Measurements from ENCODE around the gene CDRT15L2.
"Not testable (repeated sequence)": the region's sequence is repeated elsewhere in the genome, so short reads cannot be mapped to it uniquely, and the experiment has no call there.

The CDRT15L2 gene

DNA sequence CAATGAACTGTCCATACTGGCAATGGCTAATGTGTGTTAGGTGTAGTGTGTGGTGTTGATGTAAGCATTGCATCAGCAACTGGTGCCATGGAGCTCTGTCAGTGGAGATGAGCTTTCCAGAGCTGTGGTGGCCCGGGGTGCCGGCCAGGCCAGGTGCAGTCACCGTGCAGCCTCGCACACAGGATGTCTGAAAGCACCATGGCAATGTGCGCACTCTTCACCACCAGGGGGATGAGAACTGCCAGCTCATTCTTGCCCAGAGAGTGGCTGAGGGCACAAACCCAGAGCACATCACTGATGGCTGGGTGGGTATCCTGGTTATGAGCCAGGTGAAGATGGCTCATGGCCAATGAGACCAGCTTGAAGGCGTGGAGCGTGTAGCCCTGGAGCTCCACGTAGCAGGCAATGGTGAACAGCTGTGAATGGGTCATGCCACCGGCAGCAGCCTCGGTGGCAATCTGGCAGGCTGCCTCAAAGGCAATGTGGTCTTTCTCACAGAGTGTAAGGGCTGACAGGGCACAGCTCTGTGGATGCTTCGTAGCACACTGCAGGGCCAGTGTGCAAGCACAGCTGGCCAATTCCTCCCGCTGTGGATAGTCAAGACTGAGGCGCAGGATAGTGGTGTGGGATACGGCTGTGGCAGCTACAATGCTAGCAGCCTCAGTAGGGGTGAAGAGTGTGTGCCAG lies 4.5 kb downstream of the CDRT15L2 start:
- DNase-seq: not testable (repeated sequence)

DNA sequence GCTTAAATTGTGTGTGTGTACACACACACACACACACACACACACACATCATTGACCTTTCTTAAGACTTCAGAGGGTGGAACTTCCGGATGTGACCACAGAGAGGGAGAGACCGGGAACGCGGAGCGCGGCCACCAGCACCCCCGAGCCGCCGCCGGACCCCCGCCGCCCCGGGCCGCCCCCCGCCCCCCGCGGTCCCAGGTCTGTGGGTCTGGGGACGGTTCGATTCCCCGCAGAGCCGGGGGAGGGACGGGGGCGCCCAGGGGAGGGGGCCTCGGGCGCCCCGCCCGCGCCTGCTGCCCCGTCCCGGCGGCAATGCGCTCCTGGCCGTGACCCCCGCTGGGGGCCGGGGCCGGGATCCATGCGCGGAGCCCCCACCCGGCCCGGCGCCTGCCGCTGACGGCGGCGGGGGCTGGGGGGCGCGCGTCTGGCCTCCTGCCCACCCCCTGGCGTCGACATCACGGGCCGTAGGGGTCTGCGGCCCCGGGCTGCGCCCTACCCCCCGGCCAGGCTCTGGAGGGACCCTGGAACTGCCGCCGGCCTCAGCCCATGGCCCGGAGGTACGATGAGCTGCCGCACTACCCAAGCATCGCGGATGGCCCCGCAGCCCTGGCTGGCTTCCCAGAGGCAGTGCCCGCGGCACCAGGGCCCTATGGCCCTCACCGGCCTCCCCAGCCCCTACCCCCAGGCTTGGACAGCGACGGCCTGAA lies 9.4 kb downstream of the CDRT15L2 start:
- DNase-seq: not testable (repeated sequence)

DNA sequence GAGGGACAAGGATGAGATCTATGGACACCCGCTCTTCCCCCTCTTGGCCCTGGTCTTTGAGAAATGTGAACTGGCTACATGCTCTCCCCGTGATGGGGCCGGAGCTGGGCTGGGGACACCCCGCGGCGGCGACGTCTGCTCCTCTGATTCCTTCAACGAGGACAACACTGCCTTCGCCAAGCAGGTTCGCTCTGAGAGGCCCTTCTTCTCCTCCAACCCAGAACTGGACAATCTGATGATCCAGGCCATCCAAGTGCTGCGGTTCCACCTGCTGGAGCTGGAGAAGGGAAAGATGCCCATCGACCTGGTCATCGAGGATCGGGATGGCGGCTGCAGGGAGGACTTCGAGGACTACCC lies 9.9 kb downstream of the CDRT15L2 start:
- DNase-seq: not testable (repeated sequence)

DNA sequence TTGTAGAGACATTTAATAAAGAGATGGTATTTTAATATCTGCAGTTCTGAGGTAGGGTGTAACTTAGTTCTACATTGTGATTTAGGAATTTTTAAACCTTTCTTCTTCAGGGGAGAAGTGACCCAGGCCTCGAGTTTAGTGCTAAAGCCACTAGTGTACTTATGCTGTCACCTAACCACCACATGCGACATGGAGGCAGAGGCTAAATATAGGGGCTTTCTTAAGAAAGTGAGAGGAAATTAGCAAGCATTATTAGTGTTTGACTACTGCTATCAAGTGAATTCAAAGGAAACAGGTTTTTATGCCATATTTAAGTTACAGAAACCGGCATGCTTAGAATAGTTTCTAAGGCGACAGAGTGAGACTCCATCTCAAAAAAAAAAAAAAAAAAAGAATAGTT lies 11.5 kb downstream of the CDRT15L2 start:
- not testable (repeated sequence) for DNase-seq

DNA sequence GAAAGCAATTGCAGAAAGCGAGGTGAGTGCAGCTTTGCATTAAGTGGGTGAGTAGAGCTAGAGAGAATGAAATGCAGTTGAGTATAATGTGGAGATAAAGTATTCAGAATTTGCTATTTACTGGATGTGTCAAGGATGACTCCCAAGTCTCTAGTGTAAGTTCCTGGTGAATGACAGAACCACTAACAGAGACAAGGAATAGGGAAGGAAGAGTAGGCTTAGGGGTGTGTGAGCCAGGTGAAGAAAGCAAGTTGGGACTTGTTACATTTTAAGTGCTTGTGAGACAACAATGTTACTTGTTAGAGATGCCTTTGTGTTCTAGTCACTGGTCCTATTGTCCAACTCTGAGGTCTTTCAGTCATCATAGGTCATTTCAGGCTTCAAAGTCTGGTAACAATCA lies 26.0 kb downstream of the CDRT15L2 start:
- not testable (repeated sequence) for DNase-seq

DNA sequence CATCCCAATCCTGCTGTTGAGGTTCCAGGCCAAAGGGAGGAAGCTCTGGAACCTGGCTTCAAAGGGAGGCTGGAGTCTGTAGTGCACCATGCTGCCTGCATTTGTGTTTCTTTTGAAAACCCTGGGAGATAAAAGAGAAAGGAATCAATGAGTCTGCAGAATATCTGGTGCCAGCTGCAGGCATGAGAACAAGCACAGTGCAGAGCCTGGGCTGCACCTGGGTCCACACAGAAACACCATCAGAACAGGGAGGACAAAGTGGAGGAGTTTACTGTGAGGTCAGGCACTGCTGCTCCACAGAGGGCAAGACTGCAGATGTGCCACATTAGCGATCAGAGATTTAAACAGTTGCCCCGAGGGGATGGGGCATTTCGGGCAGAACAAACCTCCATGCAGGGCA lies 30.0 kb downstream of the CDRT15L2 start:
- not testable (repeated sequence) for DNase-seq

DNA sequence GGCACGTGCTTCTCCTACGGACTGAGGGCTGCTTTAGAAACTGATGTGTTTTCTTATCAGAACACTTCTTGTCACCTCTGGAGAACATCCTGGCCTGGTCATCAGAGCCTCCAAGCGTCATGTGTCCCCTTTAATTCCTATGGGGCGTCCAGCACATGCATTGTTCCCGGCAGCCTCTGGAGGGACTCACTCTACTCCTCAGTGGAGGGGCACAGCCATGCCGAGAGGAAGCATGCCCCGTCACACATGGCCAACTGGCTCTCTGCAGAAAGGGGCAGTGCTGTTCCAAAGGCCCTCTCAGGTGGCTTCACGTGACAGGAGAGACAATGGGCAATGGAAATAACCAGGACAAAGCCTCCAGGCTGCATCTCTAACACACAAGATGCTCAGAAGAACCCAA lies 31.8 kb downstream of the CDRT15L2 start:
- DNase-seq: no peak

DNA sequence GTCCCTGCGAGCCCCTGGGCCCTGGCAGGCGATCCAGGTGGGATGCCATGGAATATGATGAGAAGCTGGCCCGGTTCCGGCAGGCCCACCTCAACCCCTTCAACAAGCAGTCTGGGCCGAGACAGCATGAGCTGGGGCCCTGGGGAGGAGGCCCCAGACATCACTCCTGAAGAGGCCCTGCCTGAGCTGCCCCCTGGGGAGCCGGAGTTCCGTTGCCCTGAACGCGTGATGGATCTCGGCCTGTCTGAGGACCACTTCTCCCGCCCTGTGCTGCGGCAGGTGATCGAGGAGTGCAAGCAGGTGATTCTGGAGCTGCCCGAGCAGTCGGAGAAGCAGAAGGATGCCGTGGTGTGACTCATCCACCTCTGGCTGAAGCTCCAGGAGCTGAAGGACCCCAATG lies 33.1 kb downstream of the CDRT15L2 start:
- no peak for DNase-seq

DNA sequence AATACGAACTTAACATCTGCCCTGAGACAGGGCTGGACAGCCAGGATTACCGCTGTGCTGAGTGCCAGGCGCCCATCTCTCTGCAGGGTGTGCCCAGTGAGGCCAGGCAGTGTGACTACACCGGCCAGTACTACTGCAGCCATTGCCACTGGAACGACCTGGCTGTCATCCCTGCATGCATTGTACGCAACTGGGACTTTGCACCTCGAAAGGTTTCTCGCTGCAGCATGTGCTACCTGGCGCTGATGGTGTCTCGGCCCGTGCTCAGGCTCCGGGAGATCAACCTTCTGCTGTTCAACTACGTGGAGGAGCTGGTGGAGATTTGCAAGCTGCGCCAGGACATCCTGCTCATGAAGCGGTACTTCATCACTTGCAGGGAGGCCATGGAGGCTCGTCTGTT lies 33.7 kb downstream of the CDRT15L2 start:
- DNase-seq: no peak

DNA sequence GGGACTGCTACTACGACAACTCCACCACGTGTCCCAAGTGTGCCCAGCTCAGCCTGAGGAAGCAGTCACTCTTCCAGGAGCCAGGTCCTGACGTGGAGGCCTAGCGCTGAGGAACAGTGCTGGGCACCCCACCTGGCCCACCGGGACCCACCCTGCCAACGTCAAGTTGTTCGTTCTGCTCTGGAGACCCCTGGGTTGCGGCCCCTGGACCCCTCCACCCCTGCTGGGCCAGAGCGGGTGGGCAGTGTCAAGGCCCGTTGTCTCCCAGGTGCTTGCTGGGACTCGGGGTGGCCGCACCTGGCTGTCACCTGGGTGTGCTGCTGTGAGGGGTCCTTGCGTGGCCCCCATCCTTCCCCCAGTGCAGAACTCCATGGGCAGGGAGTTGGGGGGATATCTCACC lies 34.4 kb downstream of the CDRT15L2 start:
- DNase-seq: no peak

DNA sequence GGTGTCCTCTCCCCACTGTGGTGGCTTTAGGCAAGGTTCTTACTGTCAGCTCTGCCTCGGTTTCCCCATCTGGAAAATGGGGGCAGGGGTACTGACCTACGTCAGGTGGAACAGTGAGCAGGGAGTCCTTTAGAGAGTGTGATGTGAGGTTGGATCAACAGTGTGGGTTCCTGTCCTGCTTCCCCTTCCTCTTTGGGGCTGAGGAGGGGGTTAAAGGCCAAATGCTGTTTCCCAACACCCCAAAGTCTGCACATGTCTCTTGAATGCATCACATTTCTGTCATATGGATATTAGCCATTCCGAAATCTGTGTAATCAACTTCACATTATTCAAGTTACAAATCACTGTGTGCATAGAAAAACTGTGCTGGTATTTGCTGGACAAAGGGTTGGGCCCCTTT lies 35.9 kb downstream of the CDRT15L2 start:
- not testable (repeated sequence) for DNase-seq
